GM12878 (cell line): Measurements from ENCODE around the gene CEP78. TPM values are rescaled to one million over a fixed set of nuclear protein-coding genes. Genes with fewer than 3 reads are reported as not detected.
A peak's percentile ranks its signal among the peaks of the same experiment; 100 is the strongest.

Source experiments
- ATAC-seq: fragments of 200-7000 bp; cut with Tn5 transposase; 3 replicates; pipeline ENCODE4 v1.9.1; 2020; ENCODE audit warnings: mild to moderate bottlenecking, moderate library complexity
- BruUV-seq: library from RNA; stranded (reverse); fragments of 400-500 nt; replicated peaks from 2 replicates; lab custom pipeline; 2021; lab: Mats Ljungman, UMichigan
- CTCF ChIA-PET: fragments of 300-600 bp; sonication (Branson Sonifier 250); formaldehyde crosslinking; extraction: SDS; loops from one replicate; lab custom pipeline; 2021; ENCODE audit warnings: inconsistent platforms; lab: Yijun Ruan, JAX
- POLR2A ChIA-PET: fragments of 350-600 bp; formaldehyde crosslinking; extraction: SDS; loops from one replicate; lab custom pipeline; 2021; ENCODE audit warnings: inconsistent platforms; lab: Charles Lee
- RAD21 ChIA-PET: fragments of 300-600 bp; sonication (Branson Sonifier 250); formaldehyde crosslinking; loops from one replicate; lab custom pipeline; 2023; ENCODE audit warnings: antibody characterized with exemption; ENCODE audit not compliant: unreplicated experiment; lab: Charles Lee
- SMC1A ChIA-PET: fragments of 300-600 bp; sonication (Branson Sonifier 250); formaldehyde crosslinking; loops from one replicate; lab custom pipeline; 2023; ENCODE audit not compliant: unreplicated experiment, uncharacterized antibody; lab: Charles Lee
- DNase-seq: peaks from one replicate; pipeline ENCODE4 v3.0.0-alpha.2; 2011; ENCODE audit warnings: low read depth, low spot score
- FAIRE-seq: peaks from 3 replicates; lab custom pipeline; 2011; peaks lifted over from hg19 to GRCh38; lab: Jason Lieb, UNC
- H2AFZ ChIP-seq: 2 replicates; pipeline ENCODE4 v1.6.0; 2011; ENCODE audit warnings: low read depth, low read length, control low read depth; ENCODE audit not compliant: control insufficient read depth
- H3K27ac ChIP-seq: 2 replicates; pipeline ENCODE4 v1.5.1; 2011; ENCODE audit warnings: control low read depth; ENCODE audit not compliant: control insufficient read depth, insufficient read depth
- H3K27me3 ChIP-seq, 2 experiments: replicated peaks in 1 of 2; 2 replicates each; pipeline versions ENCODE4 v1.6.0 to v1.6.1; 2011; ENCODE audit warnings: low read length in 1 of 2; ENCODE audit not compliant: control insufficient read depth in 2 of 2, insufficient read depth in 2 of 2
- H3K36me3 ChIP-seq, 2 experiments: 2 replicates each; pipeline ENCODE4 v1.5.1; 2011; ENCODE audit warnings: low read length in 1 of 2; ENCODE audit not compliant: control insufficient read depth in 2 of 2, insufficient read depth in 2 of 2
- H3K4me1 ChIP-seq: 2 replicates; pipeline ENCODE4 v1.6.1; 2011; ENCODE audit warnings: mild to moderate bottlenecking, low read length, moderate library complexity, mixed read lengths; ENCODE audit not compliant: control insufficient read depth, insufficient read depth
- H3K4me2 ChIP-seq: 2 replicates; pipeline ENCODE4 v1.6.0; 2011; ENCODE audit warnings: control low read depth; ENCODE audit not compliant: control insufficient read depth, insufficient read depth
- H3K4me3 ChIP-seq: fragments of 200-600 bp; sonication (generic); 2 replicates; pipeline ENCODE4 v1.5.1; 2016
- H3K79me2 ChIP-seq: 2 replicates; pipeline ENCODE4 v1.6.0; 2011; ENCODE audit warnings: low read length; ENCODE audit not compliant: control insufficient read depth, insufficient read depth
- H3K9ac ChIP-seq: 2 replicates; pipeline ENCODE4 v1.8.0; 2011; ENCODE audit warnings: low read length, control low read depth, mixed read lengths; ENCODE audit not compliant: control insufficient read depth, insufficient read depth
- H3K9me3 ChIP-seq: replicated peaks from 3 replicates; pipeline ENCODE4 v1.5.1; 2011; ENCODE audit warnings: mild to moderate bottlenecking, low read length; ENCODE audit not compliant: control insufficient read depth, insufficient read depth
- H4K20me1 ChIP-seq: 2 replicates; pipeline ENCODE4 v1.6.0; 2011; ENCODE audit not compliant: control insufficient read depth, insufficient read depth
- ATF3 ChIP-seq: IDR thresholded peaks from 2 replicates; pipeline ENCODE4 v1.6.1; 2011; ENCODE audit warnings: low read depth, mild to moderate bottlenecking, low read length, moderate library complexity, borderline replicate concordance; ENCODE audit errors: extremely low read depth
- BCL11A ChIP-seq: IDR thresholded peaks from 2 replicates; pipeline ENCODE4 v1.6.1; 2011; ENCODE audit warnings: low read depth, low read length
- CHD1 ChIP-seq: IDR thresholded peaks from 2 replicates; pipeline ENCODE4 v1.6.1; 2012; ENCODE audit warnings: low read depth, low read length, improper control_type of control experiment
- CREB1 ChIP-seq: IDR thresholded peaks from 2 replicates; pipeline ENCODE4 v1.6.1; 2012; ENCODE audit warnings: low read depth, mild to moderate bottlenecking, inconsistent platforms
- E2F8 ChIP-seq: fragments of 450-650 bp; IDR thresholded peaks from 2 replicates; pipeline ENCODE4 v1.6.1; 2018; ENCODE audit warnings: mild to moderate bottlenecking, low read depth, moderate library complexity; ENCODE audit not compliant: partially characterized antibody
- ETV6 ChIP-seq, 2 experiments: fragments of 450-650 bp in 1 of 2; IDR thresholded peaks in 1 of 2; conservative IDR thresholded peaks in 1 of 2; 2 replicates each; pipeline ENCODE4 v1.6.1; 2014; ENCODE audit warnings: antibody characterized with exemption in 1 of 2, borderline replicate concordance in 1 of 2, low read depth in 1 of 2, mild to moderate bottlenecking in 1 of 2, moderate library complexity in 1 of 2
- FOXK2 ChIP-seq: fragments of 450-650 bp; IDR thresholded peaks from 2 replicates; pipeline ENCODE4 v1.6.1; 2017; ENCODE audit warnings: mild to moderate bottlenecking, moderate library complexity
- IRF4 ChIP-seq: IDR thresholded peaks from 2 replicates; pipeline ENCODE4 v1.6.1; 2011; ENCODE audit warnings: low read depth, low read length
- POLR2AphosphoS2 ChIP-seq: IDR thresholded peaks from 2 replicates; pipeline ENCODE4 v1.6.1; 2011; ENCODE audit warnings: low read depth, mild to moderate bottlenecking, low read length, improper control_type of control experiment, moderate library complexity
- STAT3 ChIP-seq: IDR thresholded peaks from 2 replicates; pipeline ENCODE4 v1.6.1; 2011; ENCODE audit warnings: low read depth, low read length, improper control_type of control experiment
- SUZ12 ChIP-seq: fragments of 200-600 bp; sonication (generic); IDR thresholded peaks from one replicate; pipeline ENCODE4 v1.6.1; 2018; ENCODE audit warnings: antibody characterized with exemption, mild to moderate bottlenecking; ENCODE audit not compliant: unreplicated experiment
- TBL1XR1 ChIP-seq: IDR thresholded peaks from 2 replicates; pipeline ENCODE4 v1.6.1; 2012; ENCODE audit warnings: low read depth, low read length, improper control_type of control experiment
- TCF12 ChIP-seq: IDR thresholded peaks from 2 replicates; pipeline ENCODE4 v1.6.1; 2011; ENCODE audit warnings: low read depth, mild to moderate bottlenecking, low read length
- ZNF24 ChIP-seq: fragments of 450-650 bp; IDR thresholded peaks from 2 replicates; pipeline ENCODE4 v1.6.1; 2017; ENCODE audit warnings: antibody characterized with exemption, mild to moderate bottlenecking
- ZNF274 ChIP-seq: IDR thresholded peaks from one replicate; pipeline ENCODE4 v1.8.0; 2011; ENCODE audit not compliant: insufficient read length, insufficient read depth
- ZNF384 ChIP-seq: IDR thresholded peaks from 2 replicates; pipeline ENCODE4 v1.6.1; 2012; ENCODE audit warnings: low read depth, mild to moderate bottlenecking, low read length, improper control_type of control experiment, borderline replicate concordance
- WGBS: methylation state at CpG from one replicate; pipeline ENCODE4 v1.1.6; 2016; ENCODE audit warnings: low lambda C conversion rate; ENCODE audit not compliant: insufficient replicate concordance, insufficient coverage; ENCODE audit errors: missing lambda C conversion rate; 5-methylcytosine and 5-hydroxymethylcytosine counted together
- in situ Hi-C: fragments of 300-500 bp; cut with MboI; formaldehyde crosslinking; loops from 9 replicates; pipeline ENCODE4 v1.14.3; 2018; ENCODE audit warnings: mixed read lengths
- intact Hi-C: fragments of 100-400 bp; cut with micrococcal nuclease; formaldehyde crosslinking; loops from one replicate; pipeline ENCODE4 v1.14.2; 2022; ENCODE audit not compliant: unreplicated experiment
- polyA plus RNA-seq, 11 experiments: library from polyadenylated mRNA; depleted of rRNA in 4 of 11; unstranded in 6 of 11; stranded (reverse) in 5 of 11; fragments of >200 nt; fragmentation: Nextera tagmentation in 4 of 11; fragmentation: Illumina TruSeq in 1 of 11; extraction: Ambion mirVana in 4 of 11; extraction: Trizol in 1 of 11; gene quantifications; 1 replicate in 1 of 11; 2 replicates in 10 of 11; pipeline versions ENCODE4 v1.2.1 to v1.2.3, GENCODE V29; 2011 to 2016; ENCODE audit warnings: inconsistent platforms in 2 of 11, missing spikeins in 2 of 11, low read depth in 1 of 11
- total RNA-seq, 4 experiments: library from RNA; depleted of rRNA in 3 of 4; stranded (reverse); fragments of >200 nt in 3 of 4; fragmentation: Illumina TruSeq in 1 of 4; extraction: Trizol in 1 of 4; gene quantifications; 2 replicates each; pipeline versions ENCODE4 v1.2.1 to v1.2.3, GENCODE V29; 2013 to 2021
- TF ChIP-seq, protein P1 (sequence below): fragments of 150-350 bp; IDR thresholded peaks from 2 replicates; pipeline ENCODE4 v1.6.1; 2014; ENCODE audit warnings: mild to moderate bottlenecking, low read depth, low read length
- TF ChIP-seq, protein P2 (sequence below): fragments of 450-650 bp; conservative IDR thresholded peaks from 2 replicates; pipeline ENCODE4 v1.6.1; 2017; ENCODE audit warnings: mild to moderate bottlenecking, moderate library complexity

Gene CEP78
- total and polyA plus RNA-seq, 10 of the 15 experiments (the other 5 are each of a cell fraction or from before 2014, with no cell fraction given): 4.1 to 44.9 (median 27.9) TPM

GRCh38 chr9:78210841-78211301 lies 25.0 kb upstream of the CEP78 start:
- intact Hi-C loops: loop anchor here (5.0 to 10.0 kb wide), 4 partner anchors 69 to 206 kb away; no protein-coding TSS in a partner anchor
- DNase-seq (peak; percentile 77), ATAC-seq (peak; percentile 91), FAIRE-seq (peak; percentile 81)
- H3K9ac ChIP-seq: no peak overlapping the region
- H2AFZ ChIP-seq: no peak overlapping the region
- no TSS peak for BruUV-seq
- H3K4me3 ChIP-seq: no peak overlapping the region
- peak overlapping the region; percentile 31 for H3K4me2 ChIP-seq
- H3K9me3 ChIP-seq: no peaks in the 10 kb centered on the region
- no peaks in the 10 kb centered on the region for H4K20me1 ChIP-seq
- ChIA-PET SMC1A (interaction anchor here (0.6 to 1.5 kb wide), 11 partner anchors 9 to 170 kb away, joined by 3 to 6 read pairs (median 3); no protein-coding TSS in a partner anchor), RAD21 (interaction anchor here (0.7 to 1.9 kb wide), 9 partner anchors 10 to 372 kb away, joined by 3 to 7 read pairs (median 4); no protein-coding TSS in a partner anchor), POLR2A (no interaction called here), CTCF (interaction anchor here (0.8 to 1.5 kb wide), 7 partner anchors 10 to 176 kb away, joined by 3 to 7 read pairs (median 3); no protein-coding TSS in a partner anchor)
- in situ Hi-C loops: no loop called here
- H3K27ac ChIP-seq: no peak overlapping the region
- no peaks in the 10 kb centered on the region for H3K79me2 ChIP-seq
- no peaks in the 10 kb centered on the region for H3K36me3 ChIP-seq
- 5% methylated on average over 4 of the region's 4 CpGs for WGBS
- peaks cover 13% of the 10 kb centered on the region for H3K4me1 ChIP-seq
- no peaks in the 10 kb centered on the region; a peak in 1 of 4 replicates for H3K27me3 ChIP-seq
- TF ChIP-seq SUZ12: no peak
- no peak for TF ChIP-seq CHD1
- TF ChIP-seq ZNF384: peak; percentile 69
- TF ChIP-seq E2F8: no peak
- peak; percentile 51 for TF ChIP-seq CREB1
- TF ChIP-seq IRF4: 0 out of 2 replicates have a peak, but pooled peaks have one; percentile 41
- no peak for TF ChIP-seq ZNF274
- TF ChIP-seq BCL11A: 0 out of 2 replicates have a peak, but pooled peaks have one; percentile 6
- no peak for TF ChIP-seq POLR2AphosphoS2
- peak in 1 of 2 experiments; percentile 82; a peak in 2 of 4 replicates for TF ChIP-seq ETV6 (conservative IDR thresholded peaks at IDR 0.05 in 1 of 2, IDR thresholded peaks at IDR 0.05 in 1 of 2; ENCODE audit: borderline replicate concordance in 1 of 2, low read depth in 1 of 2)
- TF ChIP-seq TBL1XR1: peak; percentile 58; the same call in 1 of the 2 replicates
- TF ChIP-seq ZNF24: no peak
- no peak for TF ChIP-seq TCF12
- TF ChIP-seq, protein P1, sequence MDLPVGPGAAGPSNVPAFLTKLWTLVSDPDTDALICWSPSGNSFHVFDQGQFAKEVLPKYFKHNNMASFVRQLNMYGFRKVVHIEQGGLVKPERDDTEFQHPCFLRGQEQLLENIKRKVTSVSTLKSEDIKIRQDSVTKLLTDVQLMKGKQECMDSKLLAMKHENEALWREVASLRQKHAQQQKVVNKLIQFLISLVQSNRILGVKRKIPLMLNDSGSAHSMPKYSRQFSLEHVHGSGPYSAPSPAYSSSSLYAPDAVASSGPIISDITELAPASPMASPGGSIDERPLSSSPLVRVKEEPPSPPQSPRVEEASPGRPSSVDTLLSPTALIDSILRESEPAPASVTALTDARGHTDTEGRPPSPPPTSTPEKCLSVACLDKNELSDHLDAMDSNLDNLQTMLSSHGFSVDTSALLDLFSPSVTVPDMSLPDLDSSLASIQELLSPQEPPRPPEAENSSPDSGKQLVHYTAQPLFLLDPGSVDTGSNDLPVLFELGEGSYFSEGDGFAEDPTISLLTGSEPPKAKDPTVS: no peak
- no peak for TF ChIP-seq STAT3
- no peak for TF ChIP-seq ATF3
- TF ChIP-seq, protein P2, sequence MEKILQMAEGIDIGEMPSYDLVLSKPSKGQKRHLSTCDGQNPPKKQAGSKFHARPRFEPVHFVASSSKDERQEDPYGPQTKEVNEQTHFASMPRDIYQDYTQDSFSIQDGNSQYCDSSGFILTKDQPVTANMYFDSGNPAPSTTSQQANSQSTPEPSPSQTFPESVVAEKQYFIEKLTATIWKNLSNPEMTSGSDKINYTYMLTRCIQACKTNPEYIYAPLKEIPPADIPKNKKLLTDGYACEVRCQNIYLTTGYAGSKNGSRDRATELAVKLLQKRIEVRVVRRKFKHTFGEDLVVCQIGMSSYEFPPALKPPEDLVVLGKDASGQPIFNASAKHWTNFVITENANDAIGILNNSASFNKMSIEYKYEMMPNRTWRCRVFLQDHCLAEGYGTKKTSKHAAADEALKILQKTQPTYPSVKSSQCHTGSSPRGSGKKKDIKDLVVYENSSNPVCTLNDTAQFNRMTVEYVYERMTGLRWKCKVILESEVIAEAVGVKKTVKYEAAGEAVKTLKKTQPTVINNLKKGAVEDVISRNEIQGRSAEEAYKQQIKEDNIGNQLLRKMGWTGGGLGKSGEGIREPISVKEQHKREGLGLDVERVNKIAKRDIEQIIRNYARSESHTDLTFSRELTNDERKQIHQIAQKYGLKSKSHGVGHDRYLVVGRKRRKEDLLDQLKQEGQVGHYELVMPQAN: no peak
- TF ChIP-seq FOXK2: no peak
